ENCODE results near the gene CCDC54.

CCDC54 gene

GRCh38 chr3:107384907-107385306 lies 7.7 kb downstream of the CCDC54 start:
- TF ChIP-seq CTCF (IDR thresholded peaks at IDR 0.05; ENCODE audit: borderline replicate concordance, insufficient read depth, low read depth, low read length), result no peak

GRCh38 chr3:107387555-107387954 lies 10.3 kb downstream of the CCDC54 start:
- no peak for TF ChIP-seq CTCF (IDR thresholded peaks at IDR 0.05; ENCODE audit: borderline replicate concordance, insufficient read depth, low read depth, low read length)
- H3K4me3 ChIP-seq (ENCODE audit: low read depth, low read length), result no peak overlapping the region

More at GRCh38 chr3:107384907-107385306, 7.7 kb downstream of the CCDC54 start:
- no peak overlapping the region for H3K4me3 ChIP-seq (ENCODE audit: low read depth, low read length)

GRCh38 chr3:107392549-107393165 lies 15.4 kb downstream of the CCDC54 start:
- TF ChIP-seq CTCF (IDR thresholded peaks at IDR 0.05; ENCODE audit: borderline replicate concordance, insufficient read depth, low read depth, low read length), result no peak

GRCh38 chr3:107394502-107394901 lies 17.3 kb downstream of the CCDC54 start:
- no peak for TF ChIP-seq CTCF (IDR thresholded peaks at IDR 0.05; ENCODE audit: borderline replicate concordance, insufficient read depth, low read depth, low read length)
- no peak overlapping the region for H3K4me3 ChIP-seq (ENCODE audit: low read depth, low read length)

More at GRCh38 chr3:107392549-107393165, 15.4 kb downstream of the CCDC54 start:
- no peak overlapping the region for H3K4me3 ChIP-seq (ENCODE audit: low read depth, low read length)

GRCh38 chr3:107395066-107395465 lies 17.8 kb downstream of the CCDC54 start:
- H3K4me3 ChIP-seq (ENCODE audit: low read depth, low read length), result no peak overlapping the region
- no peak for TF ChIP-seq CTCF (IDR thresholded peaks at IDR 0.05; ENCODE audit: borderline replicate concordance, insufficient read depth, low read depth, low read length)

- no peak for TF ChIP-seq CTCF (IDR thresholded peaks at IDR 0.05; ENCODE audit: borderline replicate concordance, insufficient read depth, low read depth, low read length)
- no peak overlapping the region for H3K4me3 ChIP-seq (ENCODE audit: low read depth, low read length)
These were observed 24.1 kb downstream of the CCDC54 start for GRCh38 chr3:107401301-107401700.

GRCh38 chr3:107402214-107402613 lies 25.0 kb downstream of the CCDC54 start:
- no peak for TF ChIP-seq CTCF (IDR thresholded peaks at IDR 0.05; ENCODE audit: borderline replicate concordance, insufficient read depth, low read depth, low read length)

More at GRCh38 chr3:107402214-107402613, 25.0 kb downstream of the CCDC54 start:
- H3K4me3 ChIP-seq (ENCODE audit: low read depth, low read length), result no peak overlapping the region

Data from GM12875 (cell line).